ENCODE measurements around the gene ALS2.
"Not testable (repeated sequence)": the region's sequence is repeated elsewhere in the genome, so short reads cannot be mapped to it uniquely, and the experiment has no call there.

Gene ALS2

DNA sequence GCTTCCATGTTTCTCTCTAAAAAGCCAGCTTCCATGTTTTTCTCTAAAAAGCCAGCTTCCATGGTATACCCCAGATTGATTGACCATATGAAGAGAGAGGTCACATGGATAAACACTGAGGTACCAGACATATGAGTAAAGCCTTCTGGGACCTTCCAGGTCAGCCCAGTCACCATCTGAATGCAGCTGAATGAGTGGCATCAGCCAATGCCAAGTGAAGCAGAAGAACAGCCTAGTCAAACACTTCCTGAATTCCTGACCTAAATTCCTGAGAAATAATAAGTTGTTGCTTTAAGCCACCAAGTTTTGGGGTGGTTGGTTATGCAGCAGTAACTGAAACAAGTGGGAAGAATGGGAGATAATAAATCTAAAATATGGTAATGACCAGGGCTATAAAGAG is 5.7 kb upstream of the ALS2 start:
- no peak for DNase-seq (ENCODE audit: low read depth in 1 of 2, low spot score in 1 of 2)
- TF ChIP-seq JUND (IDR thresholded peaks at IDR 0.05; ENCODE audit: low read depth), result no peak
- in situ Hi-C loops (cut with HindIII; ENCODE audit: low pct_unique_long_range_greater_than_20kb, low sequenced_read_pairs), result no loop called here

GRCh38 chr2:201785135-201785534 is 4.4 kb upstream of the ALS2 start:
- DNase-seq (ENCODE audit: low read depth in 1 of 2, low spot score in 1 of 2), result no peak
- TF ChIP-seq JUND (IDR thresholded peaks at IDR 0.05; ENCODE audit: low read depth), result no peak

GRCh38 chr2:201784563-201784962 is 3.8 kb upstream of the ALS2 start:
- DNase-seq (ENCODE audit: low read depth in 1 of 2, low spot score in 1 of 2), result no peak
- in situ Hi-C loops (cut with HindIII; ENCODE audit: low pct_unique_long_range_greater_than_20kb, low sequenced_read_pairs), result no loop called here
- TF ChIP-seq JUND (IDR thresholded peaks at IDR 0.05; ENCODE audit: low read depth), result no peak

More at GRCh38 chr2:201785135-201785534, 4.4 kb upstream of the ALS2 start:
- in situ Hi-C loops (cut with HindIII; ENCODE audit: low pct_unique_long_range_greater_than_20kb, low sequenced_read_pairs), result no loop called here

DNA sequence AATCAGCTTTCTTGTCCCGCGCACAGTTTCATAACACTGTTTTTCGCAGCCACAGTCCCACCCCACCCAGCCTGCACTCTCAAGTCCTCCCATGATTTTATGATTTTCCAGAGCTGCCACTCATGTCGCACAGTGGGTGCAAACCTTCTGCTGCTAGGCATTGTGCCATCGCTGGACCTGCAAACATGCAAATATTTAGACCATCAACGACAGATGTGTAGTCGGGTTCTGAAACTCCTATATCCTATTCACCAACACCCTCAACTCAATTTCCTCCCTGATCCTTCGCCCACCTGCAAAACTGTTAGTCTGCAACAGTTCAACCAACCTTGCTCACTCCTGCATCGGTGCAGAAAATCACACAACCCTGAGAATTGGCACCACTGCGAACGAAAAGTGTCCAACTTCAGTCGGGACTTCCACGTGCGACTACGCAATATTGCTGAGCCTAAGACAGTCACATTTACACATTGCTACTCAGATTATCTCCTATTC is 871 bp upstream of the ALS2 start:
- in situ Hi-C loops (cut with HindIII; ENCODE audit: low pct_unique_long_range_greater_than_20kb, low sequenced_read_pairs), result no loop called here
- no peak for TF ChIP-seq JUND (IDR thresholded peaks at IDR 0.05; ENCODE audit: low read depth)
- no peak for DNase-seq (ENCODE audit: low read depth in 1 of 2, low spot score in 1 of 2)

DNA sequence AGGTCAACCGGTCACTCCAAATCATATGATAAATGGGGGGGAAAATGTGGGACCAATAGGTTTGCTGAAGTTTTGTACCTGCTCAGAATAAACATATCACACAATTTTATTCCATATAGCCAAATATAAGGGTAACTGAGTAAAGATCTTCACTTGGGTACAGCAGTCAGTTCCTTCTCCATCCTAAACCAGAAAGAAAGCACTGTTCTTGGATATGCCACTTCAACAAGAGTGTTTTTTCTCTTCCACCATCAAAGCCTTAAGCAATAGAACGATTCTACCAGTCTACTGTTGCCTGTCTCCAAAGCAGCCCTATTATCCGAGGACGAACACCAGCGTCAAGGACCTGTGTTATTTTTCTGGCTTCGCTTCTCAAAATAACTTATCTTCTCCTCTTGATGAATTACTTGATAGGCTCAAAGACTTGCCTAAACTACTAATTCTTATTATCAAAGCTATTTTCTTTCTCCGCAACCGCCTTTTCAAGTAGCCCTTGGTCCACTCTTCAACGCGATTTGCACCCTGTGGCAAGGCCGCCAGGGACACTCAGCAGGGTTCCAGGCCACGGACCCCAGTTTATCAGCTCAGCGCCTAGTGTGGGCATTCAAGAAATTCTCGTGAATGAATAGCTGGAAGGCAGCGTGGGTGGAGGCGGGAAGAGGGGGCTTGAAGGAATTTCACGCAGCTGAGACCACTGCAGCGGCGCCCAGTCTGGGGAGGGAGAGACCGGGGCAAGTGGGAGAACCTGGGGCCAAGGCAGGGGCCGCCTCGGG is 646 bp downstream of the ALS2 start:
- TF ChIP-seq JUND (IDR thresholded peaks at IDR 0.05; ENCODE audit: low read depth), result no peak
- DNase-seq (ENCODE audit: low read depth in 1 of 2, low spot score in 1 of 2), result no peak
- in situ Hi-C loops (cut with HindIII; ENCODE audit: low pct_unique_long_range_greater_than_20kb, low sequenced_read_pairs), result no loop called here

- DNase-seq (ENCODE audit: low read depth in 1 of 2, low spot score in 1 of 2), result no peak
- TF ChIP-seq JUND (IDR thresholded peaks at IDR 0.05; ENCODE audit: low read depth), result no peak
These were observed 2.9 kb downstream of the ALS2 start for GRCh38 chr2:201777869-201778268.

GRCh38 chr2:201777043-201777442 is 3.7 kb downstream of the ALS2 start:
- no peak for DNase-seq (ENCODE audit: low read depth in 1 of 2, low spot score in 1 of 2)
- no peak for TF ChIP-seq JUND (IDR thresholded peaks at IDR 0.05; ENCODE audit: low read depth)
- in situ Hi-C loops (cut with HindIII; ENCODE audit: low pct_unique_long_range_greater_than_20kb, low sequenced_read_pairs), result no loop called here

More at GRCh38 chr2:201777869-201778268, 2.9 kb downstream of the ALS2 start:
- in situ Hi-C loops (cut with HindIII; ENCODE audit: low pct_unique_long_range_greater_than_20kb, low sequenced_read_pairs), result no loop called here

DNA sequence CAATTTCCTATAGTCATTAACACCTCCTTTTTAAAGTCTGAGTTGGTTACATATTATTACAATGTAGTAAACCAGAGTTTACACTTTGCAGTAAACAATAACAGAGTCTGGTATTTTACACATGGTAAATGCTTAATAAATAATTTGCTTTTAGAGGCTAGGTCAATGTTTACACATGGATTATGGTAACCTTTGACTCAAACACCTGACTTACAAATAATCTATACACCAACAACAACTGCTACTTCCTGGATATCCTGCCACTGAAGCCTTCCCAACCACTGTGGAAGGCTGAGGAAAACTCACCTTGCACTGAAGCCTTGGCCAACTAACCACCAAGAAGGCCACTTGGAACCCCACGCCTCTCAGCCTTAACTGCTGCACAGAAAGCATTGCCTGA is 5.4 kb downstream of the ALS2 start:
- in situ Hi-C loops (cut with HindIII; ENCODE audit: low pct_unique_long_range_greater_than_20kb, low sequenced_read_pairs), result no loop called here
- TF ChIP-seq JUND (IDR thresholded peaks at IDR 0.05; ENCODE audit: low read depth), result no peak
- DNase-seq (ENCODE audit: low read depth in 1 of 2, low spot score in 1 of 2), result no peak

DNA sequence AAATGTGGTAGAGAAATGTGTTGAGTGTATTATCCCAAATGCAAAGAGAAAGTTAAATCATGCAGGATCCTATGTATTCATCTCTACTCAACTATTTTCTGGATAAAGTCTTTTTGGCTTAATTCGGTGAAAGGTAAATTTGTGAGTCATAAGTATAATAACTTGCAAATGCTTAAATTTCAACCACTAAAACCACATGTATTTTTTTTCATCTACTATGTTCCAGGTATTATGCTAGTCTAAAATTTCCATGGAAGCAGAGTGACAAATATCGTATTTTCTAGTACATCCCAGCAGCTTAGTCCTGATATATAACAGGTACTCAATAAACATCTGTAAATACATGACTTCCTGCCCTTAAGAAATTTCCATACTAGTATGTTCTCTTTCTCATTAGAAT is 6.2 kb downstream of the ALS2 start:
- TF ChIP-seq JUND (IDR thresholded peaks at IDR 0.05; ENCODE audit: low read depth), result no peak
- DNase-seq (ENCODE audit: low read depth in 1 of 2, low spot score in 1 of 2), result no peak
- in situ Hi-C loops (cut with HindIII; ENCODE audit: low pct_unique_long_range_greater_than_20kb, low sequenced_read_pairs), result no loop called here

DNA sequence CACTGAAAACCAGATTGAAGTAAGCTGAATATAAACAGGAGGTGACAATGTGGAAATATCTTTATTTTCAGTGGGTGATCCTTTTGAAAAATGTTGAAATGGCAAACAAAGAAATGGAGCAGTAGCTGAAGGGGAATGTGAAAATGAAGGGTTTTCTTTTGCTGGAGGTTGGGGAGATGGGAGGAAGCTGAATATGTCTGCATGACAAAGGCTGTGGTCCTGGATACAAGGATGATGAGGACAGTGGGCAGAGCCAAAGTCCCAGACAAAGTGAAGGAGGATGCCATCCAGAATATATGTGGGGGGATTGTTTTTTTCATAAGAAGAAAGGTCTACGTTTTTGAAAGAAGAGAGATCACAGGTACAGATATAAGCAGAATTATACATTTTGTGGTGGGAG is 6.7 kb downstream of the ALS2 start:
- in situ Hi-C loops (cut with HindIII; ENCODE audit: low pct_unique_long_range_greater_than_20kb, low sequenced_read_pairs), result no loop called here
- no peak for DNase-seq (ENCODE audit: low read depth in 1 of 2, low spot score in 1 of 2)
- TF ChIP-seq JUND (IDR thresholded peaks at IDR 0.05; ENCODE audit: low read depth), result no peak

- no peak for DNase-seq (ENCODE audit: low read depth in 1 of 2, low spot score in 1 of 2)
- in situ Hi-C loops (cut with HindIII; ENCODE audit: low pct_unique_long_range_greater_than_20kb, low sequenced_read_pairs), result no loop called here
- no peak for TF ChIP-seq JUND (IDR thresholded peaks at IDR 0.05; ENCODE audit: low read depth)
These were observed 10.9 kb downstream of the ALS2 start for GRCh38 chr2:201769666-201770373.

- in situ Hi-C loops (cut with HindIII; ENCODE audit: low pct_unique_long_range_greater_than_20kb, low sequenced_read_pairs), result no loop called here
- DNase-seq (ENCODE audit: low read depth in 1 of 2, low spot score in 1 of 2), result no peak
- no peak for TF ChIP-seq JUND (IDR thresholded peaks at IDR 0.05; ENCODE audit: low read depth)
These were observed 11.8 kb downstream of the ALS2 start for GRCh38 chr2:201768918-201769317.

GRCh38 chr2:201765799-201766198 is 14.9 kb downstream of the ALS2 start:
- TF ChIP-seq JUND (IDR thresholded peaks at IDR 0.05; ENCODE audit: low read depth), result no peak
- DNase-seq (ENCODE audit: low read depth in 1 of 2, low spot score in 1 of 2), result no peak
- in situ Hi-C loops (cut with HindIII; ENCODE audit: low pct_unique_long_range_greater_than_20kb, low sequenced_read_pairs), result no loop called here

DNA sequence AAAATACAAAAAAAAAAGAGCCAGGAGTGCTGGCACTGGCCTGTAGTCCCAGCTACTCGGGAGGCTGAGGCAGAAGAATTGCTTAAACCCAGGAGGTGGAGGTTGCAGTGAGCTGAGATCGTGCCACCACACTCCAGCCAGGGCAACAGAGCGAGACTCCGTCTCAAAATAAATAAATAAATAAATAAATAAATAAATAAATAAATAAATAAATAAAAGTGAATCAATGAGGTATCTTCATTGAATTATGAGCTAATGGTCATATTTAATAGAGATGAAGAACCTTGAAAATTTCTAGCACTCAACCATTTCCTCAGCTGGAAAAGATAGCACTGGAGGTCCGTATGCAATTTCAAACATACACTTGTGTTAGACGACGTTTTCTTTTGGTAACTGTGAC is 16.3 kb downstream of the ALS2 start:
- DNase-seq (ENCODE audit: low read depth in 1 of 2, low spot score in 1 of 2); in situ Hi-C loops (cut with HindIII; ENCODE audit: low pct_unique_long_range_greater_than_20kb, low sequenced_read_pairs): not testable (repeated sequence)

Data from T47D (cell line).